ENCODE results near the gene FSD1L.

The FSD1L gene

GRCh38 chr9:105593145-105593544 is 145.3 kb downstream of the FSD1L start:
- Histone ChIP-seq H3K9me3 (ENCODE audit: low read length) (no peaks in the 10 kb centered on the region), H3K36me3 (ENCODE audit: insufficient read depth, low read length) (peaks cover 8% of the 10 kb centered on the region), H3K4me3 (ENCODE audit: low read depth in 1 of 2, low read length in 2 of 2) (no peak overlapping the region), H3K27ac (ENCODE audit: low read depth, low read length) (no peak overlapping the region), H3K4me1 (ENCODE audit: insufficient read depth, low read length) (no peaks in the 10 kb centered on the region), H3K9ac (ENCODE audit: low read length) (no peak overlapping the region), H3K27me3 (ENCODE audit: control insufficient read depth in 1 of 2, insufficient read depth in 2 of 2, low read length in 2 of 2) (no peaks in the 10 kb centered on the region)

All from muscle layer of colon (tissue), 2 donors.